NT2/D1 (cell line): ENCODE data around the gene NBAS.

Source experiments
- SUZ12 ChIP-seq: IDR thresholded peaks from 2 replicates; pipeline ENCODE4 v1.6.1; 2011; ENCODE audit not compliant: insufficient read length, insufficient read depth; ENCODE audit errors: extremely low read depth
- YY1 ChIP-seq: IDR thresholded peaks from 2 replicates; pipeline ENCODE4 v1.6.1; 2011; ENCODE audit not compliant: insufficient read length, insufficient read depth
- ZNF274 ChIP-seq: IDR thresholded peaks from 2 replicates; pipeline ENCODE4 v1.6.1; 2011; ENCODE audit warnings: mild to moderate bottlenecking, low read depth, low read length

DNA sequence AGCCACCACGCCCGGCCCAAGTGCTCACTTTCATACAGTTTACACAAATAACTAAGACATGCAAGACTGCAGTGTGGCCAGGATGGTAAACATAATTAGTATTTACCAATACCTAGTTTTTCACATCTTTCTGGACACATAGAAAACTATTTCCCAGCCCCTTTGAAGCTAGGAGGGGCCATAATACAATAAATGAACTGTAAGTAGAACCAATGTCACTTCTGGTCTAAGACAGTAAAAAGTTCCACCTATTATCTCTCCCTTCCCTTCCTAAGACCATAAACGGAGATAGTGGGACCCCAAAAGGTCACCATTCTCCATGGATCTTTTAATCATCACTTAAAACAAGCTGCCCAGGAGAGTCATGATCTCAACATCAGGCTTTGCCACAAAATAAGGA lies 51.0 kb downstream of the NBAS start:
- TF ChIP-seq ZNF274 (no peak), YY1 (no peak), SUZ12 (no peak)
